PFSK-1 (cell line): Measurements from ENCODE around the gene SPATA6.

ENCODE experiments used
- SIN3A ChIP-seq: IDR thresholded peaks from 2 replicates; pipeline ENCODE4 v1.6.1; 2012; ENCODE audit warnings: mild to moderate bottlenecking, low read length, moderate library complexity, borderline replicate concordance; ENCODE audit not compliant: insufficient read depth
- TAF1 ChIP-seq: IDR thresholded peaks from 2 replicates; pipeline ENCODE4 v1.6.1; 2012; ENCODE audit warnings: low read length, control low read depth, borderline replicate concordance; ENCODE audit not compliant: insufficient read depth
- TF ChIP-seq, protein P1 (sequence below), 2 experiments: IDR thresholded peaks; 2 replicates each; pipeline versions ENCODE4 v1.6.1 to v1.8.0; 2011 to 2012; ENCODE audit warnings: low read depth in 2 of 2, low read length in 2 of 2, control low read depth in 1 of 2, inconsistent platforms in 1 of 2, mild to moderate bottlenecking in 1 of 2, moderate library complexity in 1 of 2; ENCODE audit not compliant: insufficient read depth in 1 of 2

DNA sequence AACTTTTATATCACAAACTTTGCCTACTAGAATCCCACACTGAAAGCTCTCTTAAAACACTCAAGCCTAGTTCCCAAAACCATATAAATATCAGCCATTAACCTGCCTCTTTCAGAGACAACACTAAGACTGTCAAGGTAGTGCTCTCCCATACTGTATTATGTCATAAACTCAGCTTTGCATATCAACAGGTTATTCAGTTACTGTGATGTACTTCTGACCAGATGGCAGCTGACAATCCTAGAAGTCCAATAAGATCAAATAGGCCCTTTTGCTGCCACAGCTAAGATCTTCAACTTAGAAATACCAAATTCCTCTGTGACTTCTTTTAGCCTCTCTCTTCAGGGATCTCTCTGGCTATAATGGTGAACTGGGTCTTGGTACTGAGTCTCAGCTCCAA lies 97.2 kb downstream of the SPATA6 start:
- TF ChIP-seq, protein P1, sequence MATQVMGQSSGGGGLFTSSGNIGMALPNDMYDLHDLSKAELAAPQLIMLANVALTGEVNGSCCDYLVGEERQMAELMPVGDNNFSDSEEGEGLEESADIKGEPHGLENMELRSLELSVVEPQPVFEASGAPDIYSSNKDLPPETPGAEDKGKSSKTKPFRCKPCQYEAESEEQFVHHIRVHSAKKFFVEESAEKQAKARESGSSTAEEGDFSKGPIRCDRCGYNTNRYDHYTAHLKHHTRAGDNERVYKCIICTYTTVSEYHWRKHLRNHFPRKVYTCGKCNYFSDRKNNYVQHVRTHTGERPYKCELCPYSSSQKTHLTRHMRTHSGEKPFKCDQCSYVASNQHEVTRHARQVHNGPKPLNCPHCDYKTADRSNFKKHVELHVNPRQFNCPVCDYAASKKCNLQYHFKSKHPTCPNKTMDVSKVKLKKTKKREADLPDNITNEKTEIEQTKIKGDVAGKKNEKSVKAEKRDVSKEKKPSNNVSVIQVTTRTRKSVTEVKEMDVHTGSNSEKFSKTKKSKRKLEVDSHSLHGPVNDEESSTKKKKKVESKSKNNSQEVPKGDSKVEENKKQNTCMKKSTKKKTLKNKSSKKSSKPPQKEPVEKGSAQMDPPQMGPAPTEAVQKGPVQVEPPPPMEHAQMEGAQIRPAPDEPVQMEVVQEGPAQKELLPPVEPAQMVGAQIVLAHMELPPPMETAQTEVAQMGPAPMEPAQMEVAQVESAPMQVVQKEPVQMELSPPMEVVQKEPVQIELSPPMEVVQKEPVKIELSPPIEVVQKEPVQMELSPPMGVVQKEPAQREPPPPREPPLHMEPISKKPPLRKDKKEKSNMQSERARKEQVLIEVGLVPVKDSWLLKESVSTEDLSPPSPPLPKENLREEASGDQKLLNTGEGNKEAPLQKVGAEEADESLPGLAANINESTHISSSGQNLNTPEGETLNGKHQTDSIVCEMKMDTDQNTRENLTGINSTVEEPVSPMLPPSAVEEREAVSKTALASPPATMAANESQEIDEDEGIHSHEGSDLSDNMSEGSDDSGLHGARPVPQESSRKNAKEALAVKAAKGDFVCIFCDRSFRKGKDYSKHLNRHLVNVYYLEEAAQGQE (IDR thresholded peaks at IDR 0.05; ENCODE audit: insufficient read depth in 1 of 2, low read depth in 2 of 2, low read length in 2 of 2) = no peak
- TF ChIP-seq TAF1 = no peak
- TF ChIP-seq SIN3A = no peak
